ENCODE results near the gene MAN1A1.

DNA sequence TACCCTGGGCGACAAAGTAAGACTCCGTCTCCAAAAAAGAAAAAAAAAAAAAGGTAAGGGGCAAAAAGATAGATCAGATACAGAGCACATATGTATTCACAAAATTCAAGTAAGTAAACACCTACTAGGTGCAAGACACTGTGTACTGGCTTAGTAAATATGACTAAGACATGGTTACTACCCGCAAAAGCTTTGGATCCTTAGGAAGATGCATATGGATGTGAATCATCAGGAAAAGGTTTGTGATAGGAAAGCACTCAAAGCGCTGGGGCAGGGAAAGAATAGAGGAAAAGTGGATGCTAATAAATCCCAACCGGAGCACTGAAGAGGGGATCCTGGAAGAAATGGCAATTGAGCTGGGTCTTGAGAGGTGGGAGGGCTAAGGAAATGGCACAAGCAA, 152.3 kb downstream of the MAN1A1 start:
- no peak for TF ChIP-seq CTCF (IDR thresholded peaks at IDR 0.05)
- no peak for TF ChIP-seq POLR2A (IDR thresholded peaks at IDR 0.05)
- no peak for TF ChIP-seq POLR2AphosphoS5 (IDR thresholded peaks at IDR 0.05)

All from sigmoid colon (tissue), 4 donors.